HG03108 (cell line): Measurements from ENCODE around the gene IQCK.
"Not testable (repeated sequence)": the region's sequence is repeated elsewhere in the genome, so short reads cannot be mapped to it uniquely, and the experiment has no call there.

Source experiments
- ATAC-seq: cut with Tn5 transposase; IDR thresholded peaks from one replicate; pipeline ENCODE4 v1.9.1; 2021; ENCODE audit warnings: moderate library complexity; ENCODE audit not compliant: unreplicated experiment

IQCK gene

DNA sequence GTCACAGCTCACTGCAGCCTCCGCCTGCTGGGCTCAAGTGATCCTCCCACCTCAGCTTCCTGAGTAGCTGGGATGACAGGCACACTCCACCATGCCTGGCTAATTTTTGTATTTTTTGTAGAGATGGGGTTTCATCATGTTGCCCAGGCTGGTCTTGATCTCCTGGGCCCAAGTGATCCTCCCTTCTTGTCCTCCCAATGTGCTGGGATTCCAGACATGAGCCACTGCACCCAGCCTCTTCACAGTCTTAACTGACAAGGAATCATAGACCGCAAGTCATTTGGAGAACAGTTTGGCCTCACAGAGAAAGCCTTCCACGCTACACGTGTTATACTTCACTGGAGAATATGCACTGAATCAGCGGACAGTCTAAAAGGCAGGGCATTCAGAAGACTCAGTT lies 83.3 kb downstream of the IQCK start:
- not testable (repeated sequence) for ATAC-seq

- not testable (repeated sequence) for ATAC-seq
Observed at GRCh38 chr16:19801824-19802223, 83.8 kb downstream of the IQCK start.

GRCh38 chr16:19802612-19803011 lies 84.5 kb downstream of the IQCK start:
- no peak for ATAC-seq

DNA sequence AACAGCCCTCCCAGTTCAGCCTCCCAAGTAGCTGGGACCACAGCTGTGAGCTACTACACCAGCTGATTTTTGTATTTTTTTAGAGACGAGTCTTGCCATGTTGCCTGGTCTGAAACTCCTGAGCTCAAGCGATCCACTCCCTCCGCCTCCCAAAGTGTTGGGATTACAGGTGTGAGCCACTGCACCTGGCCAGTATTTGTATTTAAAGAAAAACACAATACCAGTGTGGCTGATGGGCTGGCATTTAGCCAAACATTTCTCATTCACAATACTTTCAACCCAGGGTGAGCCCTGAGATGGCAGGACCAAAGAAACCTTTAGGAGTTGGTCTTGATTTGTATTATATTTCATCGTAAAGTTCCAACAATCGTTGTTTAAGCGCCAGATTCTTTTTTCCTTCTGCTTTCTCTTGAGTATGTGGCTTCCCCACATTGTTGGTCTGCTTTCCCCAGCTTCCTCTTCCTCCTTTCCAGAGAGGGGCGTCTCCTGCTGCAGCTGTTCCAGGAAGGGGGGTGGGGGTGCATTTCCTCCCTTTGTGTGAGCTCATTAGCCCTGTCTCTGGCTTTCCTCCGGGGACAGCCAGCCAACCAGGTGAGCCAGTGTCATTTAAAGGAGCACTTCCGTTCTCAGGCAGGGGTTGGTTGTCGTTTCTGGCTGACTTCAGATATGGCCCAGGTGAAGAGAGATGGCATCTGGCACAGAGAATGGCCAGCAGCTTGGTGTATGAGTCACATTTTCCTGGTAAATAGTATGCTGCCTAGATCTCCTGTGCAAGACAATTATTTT lies 86.7 kb downstream of the IQCK start:
- no peak for ATAC-seq

- ATAC-seq = no peak
Observed at GRCh38 chr16:19805459-19806162, 87.5 kb downstream of the IQCK start.

DNA sequence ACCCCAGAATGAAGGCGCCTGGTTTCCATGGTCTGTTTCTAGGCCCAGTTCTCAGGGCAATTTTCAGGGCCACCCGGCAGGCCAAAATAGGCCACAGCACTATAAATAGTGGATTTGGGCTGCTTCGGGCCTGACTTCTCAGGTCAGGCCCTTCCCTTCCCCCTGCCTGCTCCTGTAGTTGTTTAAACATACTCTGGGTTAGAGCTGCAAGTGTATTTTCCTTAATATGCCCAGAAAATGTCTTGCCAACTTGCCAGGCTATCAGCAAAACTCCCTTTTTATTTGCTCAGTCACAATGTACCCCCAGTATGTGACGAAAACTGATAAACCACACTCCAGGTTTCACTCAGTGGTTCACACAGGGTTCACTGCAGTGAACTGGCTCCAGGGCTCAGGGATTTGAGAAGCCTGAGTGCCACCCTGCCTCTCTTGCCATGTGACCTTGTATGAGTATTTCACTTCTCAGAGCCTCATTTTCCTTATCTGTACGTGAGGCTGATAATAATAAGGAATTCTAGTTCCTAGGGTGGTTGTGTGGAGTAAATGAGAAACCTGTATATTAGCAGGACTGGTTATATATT lies 90.1 kb downstream of the IQCK start:
- peak; percentile 86 for ATAC-seq

DNA sequence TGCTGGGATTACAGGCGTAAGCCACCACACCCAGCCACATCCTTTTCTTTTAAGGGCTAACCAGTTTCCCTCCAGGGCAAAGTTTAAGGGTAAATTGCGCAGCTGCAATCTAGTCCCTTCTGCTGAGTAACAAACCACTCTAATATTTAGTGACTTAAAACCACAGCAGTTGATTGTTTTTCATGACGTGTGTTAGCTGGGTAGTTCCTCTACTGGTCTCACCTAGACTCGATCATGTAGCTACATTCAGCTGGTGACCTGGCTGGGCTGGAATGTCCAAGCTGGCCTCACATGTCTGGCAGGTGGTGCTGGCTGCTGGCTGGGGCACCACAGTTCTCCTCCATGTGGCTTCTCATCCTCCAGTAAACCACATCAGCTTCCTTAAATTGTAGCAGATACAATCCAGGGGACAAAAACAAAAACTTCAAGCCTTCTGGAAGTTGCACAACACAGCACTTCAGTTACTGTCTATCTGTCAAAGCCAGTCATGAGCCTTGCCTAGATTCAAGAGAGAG lies 91.1 kb downstream of the IQCK start:
- no peak for ATAC-seq

GRCh38 chr16:19809693-19810092 lies 91.6 kb downstream of the IQCK start:
- no peak for ATAC-seq

DNA sequence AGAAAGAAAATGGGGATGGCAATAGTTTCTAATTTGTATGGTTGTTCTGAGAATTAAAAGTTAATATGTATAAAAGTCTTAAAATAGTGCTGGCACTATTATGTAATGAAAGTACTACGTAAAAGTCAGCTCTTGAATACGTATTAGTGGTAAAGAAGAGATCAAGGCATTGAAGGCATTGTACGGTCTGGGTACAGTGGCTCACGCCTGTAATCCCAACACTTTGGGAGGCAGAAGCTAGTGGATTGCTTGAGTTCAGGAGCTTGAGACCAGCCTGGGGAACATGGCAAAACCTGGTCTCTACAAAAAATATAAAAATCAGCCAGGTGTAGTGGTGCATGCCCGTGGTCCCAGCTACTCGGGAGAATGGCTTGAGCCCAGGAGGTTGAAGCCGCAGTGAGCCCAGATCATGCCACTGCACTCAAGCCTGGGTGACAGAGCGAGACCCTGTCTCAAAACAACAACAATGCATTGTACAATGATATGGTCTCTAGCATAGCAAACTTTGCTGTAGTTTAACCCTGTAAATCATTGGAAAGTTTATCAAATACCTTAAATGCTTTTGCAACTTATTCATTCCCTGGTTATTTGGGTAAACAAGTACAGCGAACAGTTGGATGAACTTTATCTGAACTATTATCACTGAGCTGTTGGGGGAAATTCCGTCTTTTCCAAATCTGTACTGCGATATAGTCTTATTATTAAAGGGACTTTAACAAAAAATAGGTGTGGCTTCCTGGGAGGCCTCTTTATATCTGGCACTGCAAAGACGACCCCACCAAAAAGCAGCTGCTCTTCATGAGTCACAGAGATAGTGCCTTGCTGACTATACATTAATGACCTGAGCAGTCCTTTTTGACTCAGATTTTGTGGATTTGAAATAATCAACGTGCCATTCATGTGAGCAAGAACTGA lies 93.0 kb downstream of the IQCK start:
- ATAC-seq = no peak

- ATAC-seq = no peak
Observed at GRCh38 chr16:19812986-19813385, 94.9 kb downstream of the IQCK start.

DNA sequence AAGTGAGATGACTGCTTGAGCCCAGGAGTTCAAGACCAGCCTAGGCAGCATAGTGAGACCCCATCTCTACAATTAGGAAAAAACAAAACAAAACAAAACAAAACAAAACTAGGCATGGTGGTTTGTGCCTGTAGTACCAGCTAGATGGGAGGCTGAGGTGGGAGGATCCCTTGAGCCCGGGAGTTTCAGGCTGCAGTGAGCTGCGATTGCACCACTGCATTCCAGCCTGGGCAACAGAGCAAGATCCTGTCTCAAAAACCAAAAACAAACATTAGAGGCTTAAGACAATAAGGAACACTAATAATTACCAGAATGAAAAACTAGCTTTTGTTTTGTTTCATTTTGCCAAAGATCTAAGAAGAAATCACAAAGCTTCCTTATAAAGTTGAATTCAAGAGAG lies 97.3 kb downstream of the IQCK start:
- ATAC-seq = no peak

GRCh38 chr16:19817122-19817521 lies 99.1 kb downstream of the IQCK start:
- ATAC-seq = no peak

GRCh38 chr16:19817875-19818274 lies 99.8 kb downstream of the IQCK start:
- no peak for ATAC-seq

DNA sequence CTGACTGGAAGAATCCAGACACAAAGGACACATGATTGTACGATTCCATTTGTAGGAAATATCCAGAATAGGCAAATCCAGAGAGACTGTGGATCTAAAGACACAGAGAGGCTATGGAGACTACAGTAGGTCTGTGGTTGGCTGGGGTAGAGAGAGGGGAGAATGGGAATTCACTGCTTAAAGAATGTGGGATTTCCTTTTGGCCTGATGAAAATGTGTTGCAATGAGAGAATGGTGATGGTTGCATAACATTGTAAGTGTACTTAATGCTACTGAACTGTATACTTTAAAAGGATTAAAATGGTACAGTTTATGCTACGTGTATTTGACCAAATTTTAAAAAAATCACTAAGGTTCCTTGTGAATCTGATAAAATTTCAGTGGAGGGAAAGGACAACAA lies 104.5 kb downstream of the IQCK start:
- ATAC-seq = no peak

DNA sequence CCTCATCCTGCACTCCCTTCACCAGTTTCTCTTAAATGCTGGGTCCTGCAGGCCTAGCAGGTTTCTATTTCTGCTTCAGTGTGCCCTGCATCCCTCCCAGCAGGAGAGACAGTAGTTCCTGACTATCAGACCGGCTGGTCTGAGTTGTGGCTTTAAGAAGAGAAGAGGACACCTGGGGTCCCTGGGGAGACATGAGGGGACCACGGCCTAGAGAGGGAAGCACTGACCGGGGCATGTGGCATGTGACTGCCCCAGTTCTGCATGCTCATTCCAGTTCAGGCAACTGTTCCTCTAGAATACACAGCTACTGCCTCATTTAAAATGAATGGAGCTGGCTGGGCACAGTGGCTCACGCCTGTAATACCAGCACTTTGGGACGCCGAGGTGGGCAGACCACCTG lies 105.3 kb downstream of the IQCK start:
- no peak for ATAC-seq

- no peak for ATAC-seq
Observed at GRCh38 chr16:19824216-19824615, 106.1 kb downstream of the IQCK start.

DNA sequence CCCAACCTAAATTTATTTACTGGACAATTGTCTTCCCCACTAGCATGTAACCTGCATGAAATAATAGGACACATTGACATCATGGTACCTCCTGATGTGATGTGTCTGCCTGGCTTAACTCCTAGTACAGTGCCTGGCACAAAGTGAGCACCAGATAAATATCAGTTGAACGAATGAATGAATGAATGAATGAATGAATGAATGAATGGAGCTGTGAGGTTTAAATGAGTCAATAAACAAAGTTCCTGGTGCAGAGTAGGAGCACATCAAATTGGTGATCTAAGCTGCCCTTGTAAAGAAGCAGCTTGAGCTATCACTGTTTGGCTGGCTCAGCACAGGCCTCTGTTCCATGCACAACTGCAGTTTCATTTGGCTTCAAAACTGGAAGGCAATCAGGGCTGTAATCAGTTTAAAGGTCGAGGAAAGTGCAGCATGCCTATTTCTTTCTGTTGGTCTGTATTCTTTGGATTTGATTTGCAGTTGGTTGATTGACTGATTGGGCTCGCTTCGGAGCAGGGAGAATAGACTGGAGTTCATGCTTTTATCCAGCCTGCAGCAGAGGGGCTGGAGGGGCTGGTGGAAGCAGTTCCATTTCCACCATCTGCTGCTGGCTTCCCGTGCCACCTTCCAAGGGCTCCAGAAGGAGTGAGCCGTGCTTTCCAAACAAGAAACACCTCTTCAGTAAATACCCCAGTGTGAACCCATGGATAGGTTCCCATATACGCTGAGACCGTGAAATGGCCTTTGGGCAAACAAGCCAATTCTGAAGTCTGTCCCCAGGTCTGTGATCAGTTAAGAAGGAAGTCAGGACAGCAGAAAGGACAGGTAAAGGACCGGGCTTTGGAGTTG lies 112.0 kb downstream of the IQCK start:
- no peak for ATAC-seq

DNA sequence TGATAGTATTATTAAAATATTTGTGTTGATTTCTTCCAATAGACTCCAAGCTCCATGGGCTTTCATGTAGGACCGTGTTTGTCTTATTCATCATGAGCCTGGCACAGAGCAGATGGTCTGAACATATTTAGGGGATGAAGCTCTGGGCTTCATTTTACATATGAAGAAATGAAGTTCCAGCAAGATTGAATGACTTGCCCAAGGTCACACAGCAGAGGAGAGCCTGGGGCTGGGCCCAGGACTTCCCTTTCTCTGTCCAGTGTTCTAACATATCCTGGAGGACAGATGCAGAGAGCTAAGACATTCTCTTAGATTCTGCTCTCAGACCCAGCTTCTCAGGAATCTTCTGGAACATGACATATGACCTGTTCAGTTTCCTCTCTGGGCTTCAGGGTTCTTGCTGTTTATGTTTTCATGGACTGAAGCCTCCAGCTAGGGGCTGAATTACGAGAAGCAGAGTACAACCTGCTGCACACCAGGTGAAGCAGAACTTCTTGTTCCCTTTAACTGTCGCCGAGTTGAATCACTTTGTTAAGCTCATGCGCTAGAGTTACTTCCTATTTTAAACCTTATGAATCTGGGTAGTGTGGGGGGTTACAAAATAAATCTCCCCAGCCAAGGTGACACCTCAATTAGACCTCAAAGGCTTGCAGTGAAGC lies 113.0 kb downstream of the IQCK start:
- no peak for ATAC-seq

GRCh38 chr16:19831678-19832077 lies 113.6 kb downstream of the IQCK start:
- ATAC-seq = no peak
